HepG2 (cell line): ENCODE results near the gene SLCO4A1. TPM values are rescaled to one million over a fixed set of nuclear protein-coding genes. Genes with fewer than 3 reads are reported as not detected.
A peak's percentile ranks its signal among the peaks of the same experiment; 100 is the strongest.

Source experiments
- ATAC-seq: fragments of 200-7000 bp; cut with Tn5 transposase; 3 replicates; pipeline ENCODE4 v1.9.1; 2020; ENCODE audit warnings: mild to moderate bottlenecking, moderate library complexity
- BruUV-seq: library from RNA; stranded (reverse); fragments of 400-500 nt; replicated peaks from 2 replicates; lab custom pipeline; 2021; lab: Mats Ljungman, UMichigan
- CTCF ChIA-PET: fragments of 300-600 bp; formaldehyde crosslinking; extraction: SDS; loops from one replicate; lab custom pipeline; 2021; ENCODE audit warnings: low total read pairs, inconsistent platforms, low intra/inter-chr PET ratio; lab: Yijun Ruan, JAX
- POLR2A ChIA-PET: fragments of 350-600 bp; sonication (Branson Sonifier 250); formaldehyde crosslinking; loops from one replicate; lab custom pipeline; 2020; ENCODE audit warnings: antibody characterized with exemption, inconsistent platforms; lab: Yijun Ruan, JAX
- DNase-seq: peaks from one replicate; pipeline ENCODE4 v3.0.0-alpha.2; 2015; ENCODE audit warnings: low spot score
- FAIRE-seq: peaks from 3 replicates; lab custom pipeline; 2011; peaks lifted over from hg19 to GRCh38; lab: Jason Lieb, UNC
- H2AFZ ChIP-seq: one replicate; pipeline ENCODE4 v1.6.1; 2011; ENCODE audit warnings: low read length, inconsistent platforms
- H3K27ac ChIP-seq: fragments of 300-600 bp; 3 replicates; pipeline ENCODE4 v1.8.0; 2011; ENCODE audit warnings: mixed run types, mild to moderate bottlenecking, mixed read lengths, low read length, inconsistent platforms; ENCODE audit not compliant: insufficient read depth; ENCODE audit errors: extremely low read length
- H3K27me3 ChIP-seq, 2 experiments: fragments of 200-600 bp in 1 of 2; 2 replicates in 1 of 2; 3 replicates in 1 of 2; pipeline versions ENCODE4 v1.6.0 to v1.8.0; 2011; ENCODE audit warnings: low read length in 2 of 2, mild to moderate bottlenecking in 2 of 2, moderate library complexity in 2 of 2, inconsistent platforms in 1 of 2; ENCODE audit not compliant: insufficient read depth in 2 of 2, control insufficient read depth in 1 of 2
- H3K36me3 ChIP-seq, 2 experiments: fragments of 200-600 bp in 1 of 2; replicated peaks in 1 of 2; 2 replicates in 1 of 2; 3 replicates in 1 of 2; pipeline versions ENCODE4 v1.5.1 to v1.8.0; 2011; ENCODE audit warnings: low read length in 2 of 2, inconsistent platforms in 1 of 2; ENCODE audit not compliant: insufficient read depth in 2 of 2, control insufficient read depth in 1 of 2
- H3K4me1 ChIP-seq: 2 replicates; pipeline ENCODE4 v1.5.1; 2012; ENCODE audit warnings: low read length, inconsistent platforms; ENCODE audit not compliant: insufficient read depth
- H3K4me2 ChIP-seq: 2 replicates; pipeline ENCODE4 v1.6.0; 2011; ENCODE audit warnings: low read depth, low read length, inconsistent platforms
- H3K4me3 ChIP-seq, 3 experiments: fragments of 200-600 bp in 1 of 3; sonication (generic), shearing (Covaris generic) in 1 of 3; replicated peaks in 1 of 3; 2 replicates each; pipeline ENCODE4 v1.5.1; 2011 to 2016; ENCODE audit warnings: low read length in 3 of 3, inconsistent platforms in 2 of 3, low read depth in 2 of 3, mild to moderate bottlenecking in 2 of 3, control low read depth in 1 of 3, mixed read lengths in 1 of 3; ENCODE audit not compliant: insufficient read depth in 1 of 3
- H3K79me2 ChIP-seq: one replicate; pipeline ENCODE4 v1.6.1; 2011; ENCODE audit warnings: low read length, inconsistent platforms; ENCODE audit not compliant: insufficient read depth
- H3K9ac ChIP-seq: 2 replicates; pipeline ENCODE4 v1.6.0; 2011; ENCODE audit warnings: mild to moderate bottlenecking, low read depth, low read length, inconsistent platforms; ENCODE audit not compliant: insufficient read depth
- H3K9me3 ChIP-seq: 2 replicates; pipeline ENCODE4 v1.5.1; 2012; ENCODE audit warnings: mild to moderate bottlenecking, low read length
- H4K20me1 ChIP-seq: 2 replicates; pipeline ENCODE4 v1.6.0; 2011; ENCODE audit warnings: inconsistent platforms, mild to moderate bottlenecking, low read length, moderate library complexity; ENCODE audit not compliant: insufficient read depth
- EZH2 ChIP-seq: conservative IDR thresholded peaks from 2 replicates; pipeline ENCODE4 v1.6.1; 2012; ENCODE audit warnings: mild to moderate bottlenecking, low read depth, low read length, moderate library complexity
- HNF4A ChIP-seq: sonication (generic); formaldehyde crosslinking; IDR thresholded peaks from 2 replicates; pipeline ENCODE4 v1.4.0; 2020; ENCODE audit warnings: missing genetic modification reagents
- HOXA5 ChIP-seq: sonication (generic); formaldehyde crosslinking; IDR thresholded peaks from 2 replicates; pipeline ENCODE4 v1.4.0; 2020; ENCODE audit warnings: missing genetic modification reagents
- JUN ChIP-seq: sonication (generic); formaldehyde crosslinking; IDR thresholded peaks from 2 replicates; pipeline ENCODE4 v1.4.0; 2020; ENCODE audit warnings: mild to moderate bottlenecking, missing genetic modification reagents
- ZNF367 ChIP-seq: sonication (generic); formaldehyde crosslinking; IDR thresholded peaks from 2 replicates; pipeline ENCODE4 v1.4.0; 2020; ENCODE audit warnings: missing genetic modification reagents, borderline replicate concordance
- ZNF556 ChIP-seq: sonication (generic); formaldehyde crosslinking; IDR thresholded peaks from 2 replicates; pipeline ENCODE4 v1.4.0; 2020; ENCODE audit warnings: mild to moderate bottlenecking, missing genetic modification reagents, borderline replicate concordance
- ZSCAN30 ChIP-seq: sonication (generic); formaldehyde crosslinking; IDR thresholded peaks from 2 replicates; pipeline ENCODE4 v1.5.0; 2020; ENCODE audit warnings: mild to moderate bottlenecking, missing genetic modification reagents
- WGBS: methylation state at CpG from one replicate; pipeline ENCODE4 v1.1.6; 2017; ENCODE audit warnings: low lambda C conversion rate; 5-methylcytosine and 5-hydroxymethylcytosine counted together
- in situ Hi-C: cut with HindIII; loops from 2 replicates; pipeline ENCODE4 v1.10.0; 2017; ENCODE audit warnings: low pct_unique_long_range_greater_than_20kb; ENCODE audit not compliant: extremely low pct_ligation_motif_present
- intact Hi-C: fragments of 100-400 bp; cut with micrococcal nuclease; formaldehyde crosslinking; loops from one replicate; pipeline ENCODE4 v1.10.0; 2022; ENCODE audit not compliant: unreplicated experiment
- polyA plus RNA-seq, 8 experiments: library from polyadenylated mRNA; depleted of rRNA in 3 of 8; stranded (reverse) in 7 of 8; unstranded in 1 of 8; fragments of >200 nt; fragmentation: Illumina TruSeq in 4 of 8; extraction: Trizol in 4 of 8; gene quantifications; 2 replicates each; pipeline versions ENCODE4 v1.2.1 to v1.2.3, GENCODE V29; 2011 to 2016; ENCODE audit warnings: low read depth in 4 of 8, missing spikeins in 1 of 8, mixed read lengths in 1 of 8; ENCODE audit not compliant: insufficient read depth in 1 of 8
- total RNA-seq, 5 experiments: library from RNA; depleted of rRNA; stranded (reverse); fragments of >200 nt; fragmentation: Illumina TruSeq; extraction: Trizol; gene quantifications; 2 replicates each; pipeline ENCODE4 v1.2.3, GENCODE V29; 2016; ENCODE audit warnings: low read depth in 1 of 5
- TF ChIP-seq, protein P1 (sequence below): sonication (generic); formaldehyde crosslinking; IDR thresholded peaks from 2 replicates; pipeline ENCODE4 v1.4.0; 2020; ENCODE audit warnings: mild to moderate bottlenecking, missing genetic modification reagents
- TF ChIP-seq, protein P2 (sequence below): sonication (generic); formaldehyde crosslinking; IDR thresholded peaks from 2 replicates; pipeline ENCODE4 v1.4.0; 2020; ENCODE audit warnings: missing genetic modification reagents, borderline replicate concordance
- TF ChIP-seq, protein P3 (sequence below): sonication (generic); formaldehyde crosslinking; IDR thresholded peaks from 2 replicates; pipeline ENCODE4 v1.9.0; 2021; ENCODE audit warnings: missing genetic modification reagents, borderline replicate concordance

The SLCO4A1 gene
- total and polyA plus RNA-seq, 2 of the 13 experiments (the other 11 are each of a cell fraction or from before 2014, with no cell fraction given) = 55.5 to 112 TPM

DNA sequence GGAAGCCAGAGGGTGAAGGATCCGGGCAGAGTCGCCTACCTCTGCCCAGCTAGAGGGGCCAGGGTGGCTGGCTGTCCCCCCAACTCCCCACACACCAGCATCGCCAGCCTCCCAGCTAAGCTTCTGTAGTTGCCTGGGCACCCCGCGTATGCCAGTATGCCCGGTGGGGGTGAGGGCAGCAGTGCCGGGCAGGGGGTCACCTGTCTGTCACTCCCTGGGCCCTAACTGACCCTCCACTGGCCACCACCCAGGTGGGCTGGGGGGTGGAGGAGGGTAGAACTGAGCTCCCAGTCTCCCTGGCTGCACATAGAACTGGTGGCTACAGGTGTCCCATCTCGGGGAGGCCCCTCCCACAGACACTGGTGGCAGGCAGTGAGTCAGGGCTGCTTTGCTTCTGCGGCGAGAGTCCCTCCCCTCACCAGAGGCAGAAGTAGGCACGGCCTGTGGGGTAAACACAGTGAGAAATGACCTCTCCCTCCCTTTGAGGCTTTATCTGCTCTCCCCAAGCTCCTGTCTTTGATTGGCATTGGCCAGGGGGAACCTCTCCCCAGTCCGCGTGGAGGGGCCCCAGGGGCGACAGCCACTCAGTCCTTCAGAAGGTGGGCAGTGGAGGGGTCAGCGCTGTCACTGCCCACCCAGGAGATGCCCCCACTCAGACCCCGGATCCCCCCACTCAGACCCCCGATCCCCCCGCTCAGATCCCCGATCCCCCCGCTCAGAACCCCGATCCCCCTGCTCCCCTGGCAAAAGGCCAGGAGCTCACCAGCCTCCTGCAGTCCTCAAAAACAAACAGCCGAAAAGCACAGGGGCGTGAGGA is 68.8 kb downstream of the SLCO4A1 start:
- CTCF ChIA-PET = no interaction called here
- TF ChIP-seq EZH2 (peak; percentile 43; the same call in 1 of the 2 replicates), HNF4A (CRISPR knock-in tag) (no peak)
- 16% methylated on average over 20 of the region's 23 CpGs for WGBS
- Histone ChIP-seq H3K9me3 (no peaks in the 10 kb centered on the region), H3K27me3 (peaks cover 47 to 90% of the 10 kb centered on the region in 2 experiments), H3K4me3 (no peak overlapping the region), H2AFZ (no peak overlapping the region), H3K36me3 (no peaks in the 10 kb centered on the region), H4K20me1 (peaks cover 8% of the 10 kb centered on the region; the same call in 1 of the 2 replicates), H3K4me1 (no peaks in the 10 kb centered on the region), H3K79me2 (no peaks in the 10 kb centered on the region), H3K27ac (no peak overlapping the region), H3K4me2 (no peak overlapping the region), H3K9ac (no peak overlapping the region)
- DNase-seq (no peak), FAIRE-seq (no peak), ATAC-seq (no peak)
- in situ Hi-C loops (no loop called here), intact Hi-C loops (no loop called here)
- no TSS peak for BruUV-seq
- POLR2A ChIA-PET = no interaction called here

- no peaks in the 10 kb centered on the region for H3K36me3 ChIP-seq
- no peak overlapping the region for H3K27ac ChIP-seq
- H3K9ac ChIP-seq = no peak overlapping the region
- ChIA-PET CTCF (no interaction called here), POLR2A (no interaction called here)
- H3K4me3 ChIP-seq = no peak overlapping the region
- H3K9me3 ChIP-seq = no peaks in the 10 kb centered on the region
- DNase-seq (no peak), FAIRE-seq (no peak), ATAC-seq (no peak)
- no peak overlapping the region for H2AFZ ChIP-seq
- H3K4me2 ChIP-seq = no peak overlapping the region
- H4K20me1 ChIP-seq = peaks cover 8% of the 10 kb centered on the region; the same call in 1 of the 2 replicates
- no peaks in the 10 kb centered on the region for H3K4me1 ChIP-seq
- peaks cover 53 to 90% of the 10 kb centered on the region in 2 experiments for H3K27me3 ChIP-seq
- no TSS peak for BruUV-seq
- in situ Hi-C loops (no loop called here), intact Hi-C loops (no loop called here)
- WGBS = 13% methylated on average over 23 of the region's 23 CpGs
- no peaks in the 10 kb centered on the region for H3K79me2 ChIP-seq
- TF ChIP-seq, protein P1, sequence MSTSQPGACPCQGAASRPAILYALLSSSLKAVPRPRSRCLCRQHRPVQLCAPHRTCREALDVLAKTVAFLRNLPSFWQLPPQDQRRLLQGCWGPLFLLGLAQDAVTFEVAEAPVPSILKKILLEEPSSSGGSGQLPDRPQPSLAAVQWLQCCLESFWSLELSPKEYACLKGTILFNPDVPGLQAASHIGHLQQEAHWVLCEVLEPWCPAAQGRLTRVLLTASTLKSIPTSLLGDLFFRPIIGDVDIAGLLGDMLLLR = no peak
- TF ChIP-seq EZH2 (0 out of 2 replicates have a peak, but pooled peaks have one; percentile 16), ZNF367 (CRISPR knock-in tag) (no peak), JUN (CRISPR knock-in tag) (no peak), ZSCAN30 (no peak), HOXA5 (CRISPR knock-in tag) (no peak), ZNF556 (CRISPR knock-in tag) (no peak)
- TF ChIP-seq, protein P2, sequence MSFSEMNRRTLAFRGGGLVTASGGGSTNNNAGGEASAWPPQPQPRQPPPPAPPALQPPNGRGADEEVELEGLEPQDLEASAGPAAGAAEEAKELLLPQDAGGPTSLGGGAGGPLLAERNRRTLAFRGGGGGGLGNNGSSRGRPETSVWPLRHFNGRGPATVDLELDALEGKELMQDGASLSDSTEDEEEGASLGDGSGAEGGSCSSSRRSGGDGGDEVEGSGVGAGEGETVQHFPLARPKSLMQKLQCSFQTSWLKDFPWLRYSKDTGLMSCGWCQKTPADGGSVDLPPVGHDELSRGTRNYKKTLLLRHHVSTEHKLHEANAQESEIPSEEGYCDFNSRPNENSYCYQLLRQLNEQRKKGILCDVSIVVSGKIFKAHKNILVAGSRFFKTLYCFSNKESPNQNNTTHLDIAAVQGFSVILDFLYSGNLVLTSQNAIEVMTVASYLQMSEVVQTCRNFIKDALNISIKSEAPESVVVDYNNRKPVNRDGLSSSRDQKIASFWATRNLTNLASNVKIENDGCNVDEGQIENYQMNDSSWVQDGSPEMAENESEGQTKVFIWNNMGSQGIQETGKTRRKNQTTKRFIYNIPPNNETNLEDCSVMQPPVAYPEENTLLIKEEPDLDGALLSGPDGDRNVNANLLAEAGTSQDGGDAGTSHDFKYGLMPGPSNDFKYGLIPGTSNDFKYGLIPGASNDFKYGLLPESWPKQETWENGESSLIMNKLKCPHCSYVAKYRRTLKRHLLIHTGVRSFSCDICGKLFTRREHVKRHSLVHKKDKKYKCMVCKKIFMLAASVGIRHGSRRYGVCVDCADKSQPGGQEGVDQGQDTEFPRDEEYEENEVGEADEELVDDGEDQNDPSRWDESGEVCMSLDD (CRISPR knock-in tag) = no peak
- TF ChIP-seq, protein P3, sequence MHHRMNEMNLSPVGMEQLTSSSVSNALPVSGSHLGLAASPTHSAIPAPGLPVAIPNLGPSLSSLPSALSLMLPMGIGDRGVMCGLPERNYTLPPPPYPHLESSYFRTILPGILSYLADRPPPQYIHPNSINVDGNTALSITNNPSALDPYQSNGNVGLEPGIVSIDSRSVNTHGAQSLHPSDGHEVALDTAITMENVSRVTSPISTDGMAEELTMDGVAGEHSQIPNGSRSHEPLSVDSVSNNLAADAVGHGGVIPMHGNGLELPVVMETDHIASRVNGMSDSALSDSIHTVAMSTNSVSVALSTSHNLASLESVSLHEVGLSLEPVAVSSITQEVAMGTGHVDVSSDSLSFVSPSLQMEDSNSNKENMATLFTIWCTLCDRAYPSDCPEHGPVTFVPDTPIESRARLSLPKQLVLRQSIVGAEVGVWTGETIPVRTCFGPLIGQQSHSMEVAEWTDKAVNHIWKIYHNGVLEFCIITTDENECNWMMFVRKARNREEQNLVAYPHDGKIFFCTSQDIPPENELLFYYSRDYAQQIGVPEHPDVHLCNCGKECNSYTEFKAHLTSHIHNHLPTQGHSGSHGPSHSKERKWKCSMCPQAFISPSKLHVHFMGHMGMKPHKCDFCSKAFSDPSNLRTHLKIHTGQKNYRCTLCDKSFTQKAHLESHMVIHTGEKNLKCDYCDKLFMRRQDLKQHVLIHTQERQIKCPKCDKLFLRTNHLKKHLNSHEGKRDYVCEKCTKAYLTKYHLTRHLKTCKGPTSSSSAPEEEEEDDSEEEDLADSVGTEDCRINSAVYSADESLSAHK (CRISPR knock-in tag) = no peak
These were observed 69.4 kb downstream of the SLCO4A1 start for GRCh38 chr20:62711703-62712101.
